ENCODE results near the gene RAD23B. TPM values are rescaled to one million over a fixed set of nuclear protein-coding genes. Genes with fewer than 3 reads are reported as not detected.

RAD23B gene
- total and polyA plus RNA-seq, 11 donors = 39.8 to 144 (median 105) TPM

GRCh38 chr9:107323836-107324585, 40.9 kb downstream of the RAD23B start:
- Histone ChIP-seq H3K27ac (peak overlapping the region in 1 of 12 donors; percentile 27), H3K4me3 (no peak overlapping the region), H3K4me1 (peaks cover 0 to 24% (median 8%) of the 10 kb centered on the region in 12 donors), H3K9me3 (peaks cover 0 to 8% (median 0%) of the 10 kb centered on the region in 12 donors), H3K27me3 (no peaks in the 10 kb centered on the region), H3K36me3 (peaks cover 4 to 89% (median 78%) of the 10 kb centered on the region in 9 donors)
- ATAC-seq = no peak
- intact Hi-C loops (cut with DNase I) = loop anchor here in 1 of 10 donors (5.0 kb wide), 1 partner anchor 42 kb away; the partner anchor contains the start of gene RAD23B
- TF ChIP-seq CTCF (IDR thresholded peaks at IDR 0.05) (no peak), POLR2A (IDR thresholded peaks at IDR 0.05) (no peak)
- WGBS, 4 donors = 89 to 94% (median 91%) methylated on average over 4 of the region's 4 CpGs
- no peak for DNase-seq

GRCh38 chr9:107325842-107326241, 42.8 kb downstream of the RAD23B start:
- no peak for DNase-seq
- intact Hi-C loops (cut with DNase I) = loop anchor here in 1 of 10 donors (5.0 kb wide), 1 partner anchor 44 kb away; the partner anchor contains the start of gene RAD23B
- no peak for TF ChIP-seq POLR2A (IDR thresholded peaks at IDR 0.05)
- TF ChIP-seq CTCF (IDR thresholded peaks at IDR 0.05) = no peak
- WGBS, 4 donors = 96 to 100% (median 99%) methylated on average over 1 of the region's 1 CpG
- Histone ChIP-seq H3K4me3 (no peak overlapping the region), H3K4me1 (peaks cover 0 to 24% (median 9%) of the 10 kb centered on the region in 12 donors), H3K27ac (no peak overlapping the region), H3K36me3 (peaks cover 4 to 91% (median 83%) of the 10 kb centered on the region in 9 donors), H3K9me3 (peaks cover 0 to 8% (median 0%) of the 10 kb centered on the region in 12 donors), H3K27me3 (no peaks in the 10 kb centered on the region)
- no peak for ATAC-seq

- intact Hi-C loops (cut with DNase I) = loop anchor here in 1 of 10 donors (5.0 kb wide), 1 partner anchor 46 kb away; the partner anchor contains the start of gene RAD23B
- no peaks in the 10 kb centered on the region for H3K27me3 ChIP-seq
- no peak overlapping the region for H3K4me3 ChIP-seq
- ATAC-seq (peak in 3 of 4 donors; percentile 13 to 52 (median 42)), DNase-seq (no peak)
- WGBS, 4 donors = 93 to 96% (median 95%) methylated on average over 7 of the region's 7 CpGs
- H3K27ac ChIP-seq = no peak overlapping the region
- H3K4me1 ChIP-seq = peaks cover 0 to 14% (median 3%) of the 10 kb centered on the region in 12 donors
- H3K36me3 ChIP-seq = peaks cover 4 to 92% (median 82%) of the 10 kb centered on the region in 9 donors
- peaks cover 0 to 8% (median 0%) of the 10 kb centered on the region in 12 donors for H3K9me3 ChIP-seq
- TF ChIP-seq POLR2A (IDR thresholded peaks at IDR 0.05) (no peak), CTCF (IDR thresholded peaks at IDR 0.05) (no peak)
These were observed 45.4 kb downstream of the RAD23B start for GRCh38 chr9:107328510-107328909.

GRCh38 chr9:107330420-107330819, 47.3 kb downstream of the RAD23B start:
- H3K27me3 ChIP-seq = no peaks in the 10 kb centered on the region
- intact Hi-C loops (cut with DNase I) = loop anchor here in 3 of 10 donors (10.0 kb wide), 3 partner anchors 46 to 166 kb away; partner anchors contain the start of gene RAD23B (in 1 of the 3)
- H3K36me3 ChIP-seq = peaks cover 0 to 89% (median 78%) of the 10 kb centered on the region in 9 donors
- ATAC-seq (no peak), DNase-seq (no peak)
- no peak for TF ChIP-seq POLR2A (IDR thresholded peaks at IDR 0.05)
- TF ChIP-seq CTCF (IDR thresholded peaks at IDR 0.05) = no peak
- peaks cover 0 to 10% (median 3%) of the 10 kb centered on the region in 12 donors for H3K4me1 ChIP-seq
- no peak overlapping the region for H3K4me3 ChIP-seq
- no peak overlapping the region for H3K27ac ChIP-seq
- WGBS, 4 donors = 82 to 85% (median 84%) methylated on average over 2 of the region's 2 CpGs
- peaks cover 0 to 8% (median 0%) of the 10 kb centered on the region in 12 donors for H3K9me3 ChIP-seq

Data from heart left ventricle (tissue), 16 donors.